Retinal pigment epithelial cell (primary cell): ENCODE measurements around the gene RXFP4.
"Not testable (repeated sequence)": the region's sequence is repeated elsewhere in the genome, so short reads cannot be mapped to it uniquely, and the experiment has no call there.

Experiments
- DNase-seq: peaks from one replicate; pipeline ENCODE4 v3.0.0-alpha.2; 2010; ENCODE audit warnings: low read depth
- H3K4me3 ChIP-seq: 2 replicates; pipeline ENCODE4 v1.5.1; 2011; ENCODE audit warnings: mild to moderate bottlenecking, low read length, control low read depth, moderate library complexity
- TF ChIP-seq, protein P1 (sequence below): conservative IDR thresholded peaks from 2 replicates; pipeline ENCODE4 v1.5.1; 2011; ENCODE audit warnings: low read depth, low read length, control low read depth, inconsistent platforms

Gene RXFP4

DNA sequence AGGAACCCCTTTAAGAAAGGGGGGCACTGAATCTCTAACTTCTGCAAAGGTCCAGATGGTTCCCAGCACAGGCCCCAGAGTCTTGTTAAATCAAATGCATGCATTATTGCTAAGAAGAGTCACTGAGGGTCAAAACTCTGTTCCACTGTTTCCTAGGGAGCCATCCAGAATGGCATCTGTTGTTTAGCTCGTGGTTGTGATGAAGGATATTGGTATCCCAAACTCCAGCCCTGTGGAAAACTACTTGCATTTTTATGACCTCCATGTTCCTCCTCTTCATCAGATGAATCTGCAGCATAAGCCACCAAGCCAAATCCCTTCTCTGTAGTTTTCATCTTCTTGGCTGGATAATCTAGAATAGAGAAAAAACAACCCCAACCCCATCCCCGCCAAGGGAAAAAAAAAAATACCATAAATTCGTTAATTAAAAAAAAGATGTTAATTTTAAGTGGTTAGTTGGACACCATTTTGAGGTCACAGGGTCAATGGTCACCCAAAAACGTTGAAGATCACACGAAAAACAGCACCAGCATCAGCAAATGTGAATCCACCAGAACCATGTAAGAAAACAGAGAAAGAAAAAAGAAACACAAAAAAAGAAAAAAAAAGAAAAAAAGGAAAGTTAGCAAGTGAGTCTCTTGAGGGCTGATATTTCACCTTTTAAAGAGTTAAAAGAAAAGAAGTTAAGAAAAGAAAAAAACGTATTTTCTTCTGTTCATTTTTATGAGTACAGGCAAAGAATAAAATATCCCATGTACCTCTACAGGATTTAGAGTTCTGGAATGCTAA lies 27.3 kb upstream of the RXFP4 start:
- no peak overlapping the region for H3K4me3 ChIP-seq
- DNase-seq: no peak
- TF ChIP-seq, protein P1, sequence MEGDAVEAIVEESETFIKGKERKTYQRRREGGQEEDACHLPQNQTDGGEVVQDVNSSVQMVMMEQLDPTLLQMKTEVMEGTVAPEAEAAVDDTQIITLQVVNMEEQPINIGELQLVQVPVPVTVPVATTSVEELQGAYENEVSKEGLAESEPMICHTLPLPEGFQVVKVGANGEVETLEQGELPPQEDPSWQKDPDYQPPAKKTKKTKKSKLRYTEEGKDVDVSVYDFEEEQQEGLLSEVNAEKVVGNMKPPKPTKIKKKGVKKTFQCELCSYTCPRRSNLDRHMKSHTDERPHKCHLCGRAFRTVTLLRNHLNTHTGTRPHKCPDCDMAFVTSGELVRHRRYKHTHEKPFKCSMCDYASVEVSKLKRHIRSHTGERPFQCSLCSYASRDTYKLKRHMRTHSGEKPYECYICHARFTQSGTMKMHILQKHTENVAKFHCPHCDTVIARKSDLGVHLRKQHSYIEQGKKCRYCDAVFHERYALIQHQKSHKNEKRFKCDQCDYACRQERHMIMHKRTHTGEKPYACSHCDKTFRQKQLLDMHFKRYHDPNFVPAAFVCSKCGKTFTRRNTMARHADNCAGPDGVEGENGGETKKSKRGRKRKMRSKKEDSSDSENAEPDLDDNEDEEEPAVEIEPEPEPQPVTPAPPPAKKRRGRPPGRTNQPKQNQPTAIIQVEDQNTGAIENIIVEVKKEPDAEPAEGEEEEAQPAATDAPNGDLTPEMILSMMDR: no peak

DNA sequence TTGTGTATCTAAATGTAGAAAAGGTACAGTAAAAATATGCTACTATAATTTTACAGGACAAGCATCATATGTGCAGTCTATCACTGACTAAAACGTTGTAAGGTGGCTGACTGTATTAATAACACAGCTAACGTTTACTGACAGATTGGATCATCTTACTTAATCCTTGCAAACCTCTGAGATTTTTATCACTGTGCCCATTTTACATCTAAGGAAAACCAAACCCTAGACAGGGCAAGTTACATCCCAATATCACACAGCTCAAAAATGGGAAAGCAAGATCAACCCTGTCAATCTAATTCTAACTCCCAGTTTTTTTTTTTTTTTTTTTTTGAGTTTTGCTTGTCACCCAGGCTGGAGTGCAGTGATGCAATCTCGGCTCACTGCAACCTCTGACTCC lies 22.8 kb upstream of the RXFP4 start:
- TF ChIP-seq, protein P1: no peak
- no peak for DNase-seq
- no peak overlapping the region for H3K4me3 ChIP-seq

DNA sequence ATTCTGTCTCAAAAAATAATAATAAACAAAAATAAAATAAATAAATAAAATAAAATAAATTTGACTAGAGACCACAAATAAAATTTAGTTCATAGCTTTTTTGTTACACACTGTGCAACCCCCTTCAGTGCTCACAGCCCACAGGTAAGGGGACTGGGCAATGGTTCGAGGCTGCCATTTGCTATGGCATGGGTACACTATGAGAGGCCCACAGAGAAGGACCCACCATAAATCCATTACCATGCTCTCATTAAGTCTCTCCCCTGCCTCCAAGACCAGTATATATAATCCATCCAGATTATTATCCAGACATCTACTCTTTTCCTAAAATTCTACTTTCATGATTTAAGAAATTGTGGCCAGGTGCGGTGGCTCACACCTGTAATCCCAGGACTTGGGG lies 21.6 kb upstream of the RXFP4 start:
- TF ChIP-seq, protein P1: no peak
- no peak overlapping the region for H3K4me3 ChIP-seq
- DNase-seq: no peak

DNA sequence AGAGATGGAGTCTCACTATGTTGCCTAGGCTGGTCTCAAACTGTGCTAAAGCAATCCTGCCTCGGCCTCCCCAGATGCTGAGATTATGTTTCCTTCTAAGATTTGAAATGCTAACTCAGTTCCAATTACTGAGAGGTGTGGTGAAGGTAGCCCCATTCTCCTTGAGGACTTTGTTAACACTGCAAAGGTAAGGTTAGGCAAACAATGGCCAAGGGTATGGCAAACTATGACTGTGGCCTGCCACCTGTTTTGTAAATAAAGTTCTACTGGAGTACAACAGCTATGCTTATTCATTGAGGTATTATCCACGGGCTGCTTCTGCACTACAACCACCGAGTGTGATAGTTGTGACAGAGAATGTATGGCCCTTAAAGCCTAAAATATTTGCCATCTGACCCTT lies 20.7 kb upstream of the RXFP4 start:
- no peak for DNase-seq
- no peak overlapping the region for H3K4me3 ChIP-seq
- TF ChIP-seq, protein P1: no peak

DNA sequence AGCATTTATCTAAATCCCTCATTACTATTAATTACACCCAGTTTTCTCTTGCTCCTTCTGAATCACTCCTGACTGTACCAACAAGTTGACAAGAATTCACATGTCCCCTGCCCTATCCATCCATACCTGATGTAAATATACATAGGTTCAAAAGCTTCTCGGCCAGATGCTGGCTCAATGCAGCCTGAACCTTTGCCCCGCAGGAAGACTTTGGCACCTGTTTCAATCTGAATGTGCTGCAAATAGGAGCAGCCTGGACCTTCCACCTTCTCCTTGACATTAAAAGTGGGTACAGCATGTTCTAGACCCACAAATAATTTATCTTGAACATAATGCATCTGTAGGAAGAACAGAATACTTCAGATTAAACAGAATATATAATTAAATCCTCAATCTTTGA lies 15.9 kb upstream of the RXFP4 start:
- DNase-seq: no peak
- TF ChIP-seq, protein P1: no peak
- H3K4me3 ChIP-seq: no peak overlapping the region

DNA sequence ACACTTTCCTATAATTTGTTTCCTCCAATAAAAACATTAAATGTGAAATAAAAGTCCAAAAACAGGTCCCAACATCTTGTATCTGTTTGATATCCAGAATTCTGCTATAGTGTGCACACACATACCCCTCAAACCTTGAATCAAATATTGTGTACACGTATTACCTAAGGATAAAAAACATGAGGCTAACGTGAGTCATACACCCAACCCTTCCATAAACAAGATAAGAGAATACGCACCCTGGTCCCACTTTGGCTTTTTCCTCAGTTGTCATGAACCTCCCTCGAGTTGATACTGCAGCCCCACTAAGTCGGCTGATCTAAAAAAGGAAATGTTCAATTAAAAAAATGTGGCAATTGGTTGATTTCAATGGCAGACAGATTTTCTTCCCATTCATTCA lies 12.4 kb upstream of the RXFP4 start:
- H3K4me3 ChIP-seq: no peak overlapping the region
- TF ChIP-seq, protein P1: no peak
- DNase-seq: no peak

DNA sequence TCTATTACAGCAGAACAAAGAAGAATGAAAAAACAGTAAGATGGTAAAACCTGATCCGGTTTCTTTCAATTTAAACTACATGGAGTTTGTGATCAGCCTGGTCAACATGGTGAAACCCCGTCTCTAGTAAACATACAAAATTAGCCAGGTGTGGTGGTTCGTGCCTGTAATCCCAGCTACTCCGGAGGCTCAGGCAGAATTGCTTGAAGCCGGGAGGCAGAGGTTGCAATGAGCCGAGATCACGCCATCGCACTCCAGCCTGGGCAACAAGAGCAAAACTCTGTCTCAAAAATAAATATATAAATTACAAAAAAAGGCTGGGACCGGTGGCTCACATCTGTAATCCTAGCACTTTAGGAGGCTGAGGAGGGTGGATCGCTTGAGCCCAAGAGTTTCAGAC lies 10.7 kb upstream of the RXFP4 start:
- not testable (repeated sequence) for DNase-seq
- H3K4me3 ChIP-seq: peak overlapping the region; percentile 3
